OCI-LY1 (cell line): ENCODE measurements around the gene B4GALT1.

Source experiments
- H2AFZ ChIP-seq: fragments of 200-600 bp; sonication (generic), shearing (Covaris generic); 2 replicates; pipeline ENCODE4 v1.6.0; 2014; ENCODE audit warnings: antibody characterized with exemption, mild to moderate bottlenecking, low read length
- H3F3A ChIP-seq: fragments of 200-600 bp; sonication (generic), shearing (Covaris generic); 2 replicates; pipeline ENCODE4 v1.6.0; 2014; ENCODE audit warnings: mild to moderate bottlenecking, antibody characterized with exemption, low read length, moderate library complexity; ENCODE audit not compliant: insufficient read depth
- H3K27ac ChIP-seq: fragments of 200-600 bp; sonication (generic); 2 replicates; pipeline ENCODE4 v1.5.1; 2014; ENCODE audit warnings: low read length, mixed run types, mild to moderate bottlenecking, low read depth; ENCODE audit not compliant: poor library complexity, severe bottlenecking
- H3K27me3 ChIP-seq: fragments of 200-600 bp; sonication (generic); 2 replicates; pipeline ENCODE4 v1.6.0; 2014; ENCODE audit warnings: antibody characterized with exemption, mild to moderate bottlenecking, low read length, moderate library complexity; ENCODE audit not compliant: insufficient read depth
- H3K36me3 ChIP-seq: fragments of 200-600 bp; sonication (generic); 2 replicates; pipeline ENCODE4 v1.6.1; 2014; ENCODE audit warnings: mild to moderate bottlenecking, antibody characterized with exemption, low read length, moderate library complexity, mixed read lengths; ENCODE audit not compliant: insufficient read depth
- H3K4me1 ChIP-seq: fragments of 200-600 bp; sonication (generic); 2 replicates; pipeline ENCODE4 v1.5.1; 2014; ENCODE audit warnings: mild to moderate bottlenecking, low read length, moderate library complexity; ENCODE audit not compliant: insufficient read depth, severe bottlenecking
- H3K4me2 ChIP-seq: fragments of 200-600 bp; sonication (generic), shearing (Covaris generic); 2 replicates; pipeline ENCODE4 v1.6.1; 2014; ENCODE audit warnings: low read length
- H3K4me3 ChIP-seq: fragments of 200-600 bp; sonication (generic); 2 replicates; pipeline ENCODE4 v1.5.1; 2014; ENCODE audit warnings: low read length, low read depth, mild to moderate bottlenecking, mixed read lengths; ENCODE audit not compliant: poor library complexity, severe bottlenecking
- H3K79me2 ChIP-seq: fragments of 200-600 bp; shearing (Covaris generic); 2 replicates; pipeline ENCODE4 v1.6.1; 2016; ENCODE audit warnings: mixed run types, low read length, mixed read lengths; ENCODE audit not compliant: insufficient read depth
- H3K9ac ChIP-seq: fragments of 200-600 bp; sonication (generic), shearing (Covaris generic); 2 replicates; pipeline ENCODE4 v1.6.1; 2014; ENCODE audit warnings: mild to moderate bottlenecking, low read length, mixed read lengths
- H3K9me2 ChIP-seq: fragments of 200-600 bp; sonication (generic), shearing (Covaris generic); 2 replicates; pipeline ENCODE4 v1.6.1; 2014; ENCODE audit warnings: low read depth, mild to moderate bottlenecking, low read length, mixed read lengths
- H3K9me3 ChIP-seq: fragments of 200-600 bp; shearing (Covaris generic); 2 replicates; pipeline ENCODE4 v1.6.1; 2014; ENCODE audit warnings: low read length, mixed read lengths
- H4K20me1 ChIP-seq: fragments of 200-600 bp; sonication (generic), shearing (Covaris generic); 2 replicates; pipeline ENCODE4 v1.6.0; 2016; ENCODE audit warnings: mild to moderate bottlenecking, low read length; ENCODE audit not compliant: insufficient read depth
- CTCF ChIP-seq: fragments of 200-600 bp; sonication (generic), shearing (Covaris generic); IDR thresholded peaks from 2 replicates; pipeline ENCODE4 v1.5.1; 2017; ENCODE audit warnings: mild to moderate bottlenecking, antibody characterized with exemption, low read length, moderate library complexity, mixed read lengths
- EZH2 ChIP-seq: fragments of 200-600 bp; sonication (generic), shearing (Covaris generic); IDR thresholded peaks from 2 replicates; pipeline ENCODE4 v1.8.0; 2017; ENCODE audit warnings: borderline replicate concordance, mixed run types, mild to moderate bottlenecking, antibody characterized with exemption, low read length, moderate library complexity, mixed read lengths

The B4GALT1 gene

DNA sequence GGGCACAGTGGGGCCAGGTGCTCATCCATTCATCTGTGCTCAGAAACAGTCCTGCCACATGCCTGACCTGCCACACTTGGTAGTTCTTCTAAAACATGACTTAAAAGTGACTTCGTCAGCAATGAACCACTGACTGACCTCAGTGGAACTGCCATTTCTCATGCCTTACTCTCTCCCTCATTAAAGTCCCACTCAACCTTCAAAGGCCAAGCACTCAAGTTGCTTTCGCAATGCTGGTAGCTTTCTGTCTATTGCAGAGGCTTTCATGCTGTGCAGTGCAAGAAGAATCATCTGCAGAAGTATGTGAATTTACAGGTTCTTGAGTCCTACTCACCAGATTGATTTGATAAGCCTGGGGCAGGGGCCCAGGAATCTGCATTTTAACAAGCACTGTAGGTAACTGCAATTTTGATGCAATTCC lies 23.9 kb downstream of the B4GALT1 start:
- Histone ChIP-seq H3K4me2 (no peak overlapping the region), H4K20me1 (no peaks in the 10 kb centered on the region), H3F3A (no peaks in the 10 kb centered on the region), H2AFZ (no peak overlapping the region), H3K9ac (no peak overlapping the region), H3K79me2 (no peaks in the 10 kb centered on the region), H3K27me3 (no peaks in the 10 kb centered on the region), H3K4me3 (no peak overlapping the region), H3K9me3 (no peaks in the 10 kb centered on the region), H3K4me1 (no peaks in the 10 kb centered on the region), H3K36me3 (no peaks in the 10 kb centered on the region), H3K27ac (no peak overlapping the region), H3K9me2 (no peaks in the 10 kb centered on the region)
- TF ChIP-seq CTCF, result no peak
- TF ChIP-seq EZH2, result no peak

- Histone ChIP-seq H4K20me1 (no peaks in the 10 kb centered on the region), H3K79me2 (no peaks in the 10 kb centered on the region), H2AFZ (no peak overlapping the region), H3K9me2 (no peaks in the 10 kb centered on the region), H3K27ac (no peak overlapping the region), H3K4me1 (no peaks in the 10 kb centered on the region), H3K9ac (no peak overlapping the region), H3K9me3 (no peaks in the 10 kb centered on the region), H3K4me3 (no peak overlapping the region), H3K27me3 (no peaks in the 10 kb centered on the region), H3K36me3 (no peaks in the 10 kb centered on the region), H3F3A (no peaks in the 10 kb centered on the region), H3K4me2 (no peak overlapping the region)
- TF ChIP-seq EZH2 (no peak), CTCF (no peak)
Observed at GRCh38 chr9:33142535-33142934, 24.6 kb downstream of the B4GALT1 start.

DNA sequence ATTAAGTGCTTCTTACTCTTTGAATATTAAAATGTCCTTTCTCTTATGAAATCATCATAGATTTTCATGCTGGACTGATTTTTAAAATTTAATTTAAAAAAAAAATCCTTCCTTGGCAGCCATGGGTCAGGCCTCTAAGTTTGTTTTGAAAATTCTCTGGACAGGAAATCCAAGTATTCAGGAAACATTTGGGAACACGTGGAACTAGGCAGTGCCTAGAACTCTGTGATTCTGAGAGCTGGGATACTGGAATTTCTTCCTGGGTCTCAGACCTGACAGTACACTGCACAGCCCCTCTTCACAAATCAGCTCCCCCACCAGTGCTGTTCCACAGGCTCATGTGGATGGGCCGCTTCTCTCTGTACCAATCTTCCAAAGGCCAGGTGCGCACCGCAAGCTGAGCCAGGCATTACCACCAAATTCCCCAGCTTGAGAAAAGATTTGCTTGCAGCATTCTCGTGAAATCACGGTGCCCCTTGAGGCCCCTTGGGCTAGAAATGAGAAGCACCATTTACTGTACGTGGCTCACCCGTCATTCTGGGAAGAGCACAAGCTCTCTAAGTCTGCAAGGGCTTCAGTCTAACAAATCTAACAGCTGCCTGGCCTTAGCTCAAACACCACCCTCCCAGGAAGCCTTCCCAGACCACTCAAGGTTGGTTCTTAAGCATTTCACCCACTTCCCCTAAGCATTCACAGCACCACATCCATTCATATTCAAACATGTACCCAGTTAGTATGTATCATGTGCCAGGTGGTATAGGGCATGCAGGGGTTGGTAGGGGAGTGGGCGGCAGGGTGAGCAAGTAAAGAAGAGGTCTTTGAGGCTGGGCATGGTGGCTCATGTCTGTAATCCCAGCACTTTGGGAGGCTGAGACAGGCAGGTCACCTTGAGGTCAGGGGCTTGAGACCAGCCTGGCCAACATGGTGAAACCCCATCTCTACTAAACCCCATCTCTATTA lies 26.5 kb downstream of the B4GALT1 start:
- no peak overlapping the region for H3K27ac ChIP-seq
- H3K4me1 ChIP-seq, result no peaks in the 10 kb centered on the region
- H3K9me2 ChIP-seq, result no peaks in the 10 kb centered on the region
- H3K36me3 ChIP-seq, result no peaks in the 10 kb centered on the region
- no peak overlapping the region for H3K9ac ChIP-seq
- no peaks in the 10 kb centered on the region for H3F3A ChIP-seq
- H2AFZ ChIP-seq, result no peak overlapping the region
- no peaks in the 10 kb centered on the region for H3K79me2 ChIP-seq
- no peak overlapping the region for H3K4me3 ChIP-seq
- no peaks in the 10 kb centered on the region for H4K20me1 ChIP-seq
- TF ChIP-seq CTCF (no peak), EZH2 (no peak)
- H3K27me3 ChIP-seq, result no peaks in the 10 kb centered on the region
- no peaks in the 10 kb centered on the region for H3K9me3 ChIP-seq
- no peak overlapping the region for H3K4me2 ChIP-seq
